Measurements from ENCODE around the gene ANKRD23.
A peak's percentile ranks its signal among the peaks of the same experiment; 100 is the strongest.

Gene ANKRD23

GRCh38 chr2:96832754-96833507 lies 10.9 kb downstream of the ANKRD23 start:
- no peak for DNase-seq

DNA sequence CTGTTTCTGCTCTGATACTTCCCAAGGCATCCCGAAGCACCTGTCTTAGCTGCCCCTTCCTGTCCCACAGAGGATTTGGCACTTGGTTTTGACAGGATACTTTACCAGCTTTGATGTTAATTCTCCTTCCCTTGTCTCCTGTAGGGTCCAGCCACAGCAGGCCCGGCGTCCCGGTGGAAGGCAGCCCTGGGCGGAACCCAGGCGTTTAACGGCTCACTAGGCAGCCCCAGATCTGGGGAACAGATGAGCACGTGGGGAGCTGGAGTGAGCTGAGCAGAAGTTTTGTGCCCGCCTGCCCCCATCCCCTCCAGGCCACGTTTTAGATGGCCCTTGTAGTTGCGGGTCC lies 11.4 kb downstream of the ANKRD23 start:
- no peak for DNase-seq

DNA sequence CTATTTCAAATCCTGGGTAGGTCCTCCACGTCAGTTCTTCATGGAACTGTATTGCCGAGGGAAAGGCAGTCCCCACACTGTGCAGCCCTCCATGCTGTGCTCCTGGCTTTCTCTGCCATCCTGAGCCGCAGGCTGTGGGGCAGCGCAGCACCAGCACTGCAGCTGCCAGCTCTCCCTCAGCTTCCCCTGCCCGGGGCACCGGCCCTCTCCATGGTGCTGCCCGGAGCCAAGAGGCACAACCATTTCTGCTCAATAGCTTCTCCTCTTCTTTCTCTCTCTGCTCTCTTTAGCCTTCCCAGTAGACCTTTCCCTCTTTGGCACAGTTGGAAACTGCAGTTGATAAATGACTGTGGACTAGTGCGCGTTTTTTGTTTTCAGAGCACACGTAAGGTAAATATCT lies 12.1 kb downstream of the ANKRD23 start:
- DNase-seq: no peak

DNA sequence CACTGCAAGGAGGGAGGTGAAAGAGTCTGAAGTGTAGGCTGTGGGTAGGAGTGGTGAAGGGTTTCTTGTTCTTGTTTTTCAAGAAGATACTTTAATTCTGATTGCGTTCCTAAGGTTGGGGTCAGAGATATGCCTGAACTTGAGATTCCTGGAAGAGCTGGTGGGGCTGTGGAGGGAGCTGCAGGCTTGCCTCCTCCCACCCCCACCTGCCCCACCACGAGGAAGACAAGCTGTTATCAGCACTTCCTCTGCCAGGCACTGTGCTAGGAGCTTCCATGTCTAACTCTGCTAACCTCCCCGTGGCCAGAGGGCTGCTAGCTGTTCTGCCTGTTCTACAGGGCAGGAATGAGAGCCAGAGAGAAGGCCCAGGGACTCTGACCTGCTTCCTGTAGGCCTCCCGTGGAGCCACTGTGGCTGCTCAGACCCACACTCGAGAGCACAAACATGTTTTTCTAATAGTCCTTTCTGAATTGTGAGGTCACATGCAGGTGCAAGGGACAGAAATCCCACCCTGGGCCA lies 13.7 kb downstream of the ANKRD23 start:
- no peak for DNase-seq

GRCh38 chr2:96828874-96829273 lies 14.9 kb downstream of the ANKRD23 start:
- no peak for DNase-seq

DNA sequence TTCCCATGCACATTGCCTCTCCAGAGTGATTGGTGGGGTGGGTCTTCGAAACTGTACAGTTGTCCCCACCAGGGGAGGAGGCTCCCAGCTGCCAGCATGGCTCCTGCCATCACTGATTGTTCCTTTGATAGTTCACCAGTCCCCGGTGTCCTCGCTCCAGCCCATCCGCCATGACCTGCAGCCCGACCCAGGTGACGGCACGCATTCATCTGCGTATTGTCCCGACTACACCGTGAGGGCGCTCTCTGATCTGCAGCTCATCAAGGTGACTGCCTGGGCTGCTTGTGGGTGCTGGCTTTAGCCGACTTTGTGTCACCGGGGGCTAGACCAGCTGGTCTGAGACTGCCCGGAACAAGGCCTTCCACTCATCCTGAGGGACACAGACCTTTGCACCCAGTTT lies 15.4 kb downstream of the ANKRD23 start:
- DNase-seq: no peak

DNA sequence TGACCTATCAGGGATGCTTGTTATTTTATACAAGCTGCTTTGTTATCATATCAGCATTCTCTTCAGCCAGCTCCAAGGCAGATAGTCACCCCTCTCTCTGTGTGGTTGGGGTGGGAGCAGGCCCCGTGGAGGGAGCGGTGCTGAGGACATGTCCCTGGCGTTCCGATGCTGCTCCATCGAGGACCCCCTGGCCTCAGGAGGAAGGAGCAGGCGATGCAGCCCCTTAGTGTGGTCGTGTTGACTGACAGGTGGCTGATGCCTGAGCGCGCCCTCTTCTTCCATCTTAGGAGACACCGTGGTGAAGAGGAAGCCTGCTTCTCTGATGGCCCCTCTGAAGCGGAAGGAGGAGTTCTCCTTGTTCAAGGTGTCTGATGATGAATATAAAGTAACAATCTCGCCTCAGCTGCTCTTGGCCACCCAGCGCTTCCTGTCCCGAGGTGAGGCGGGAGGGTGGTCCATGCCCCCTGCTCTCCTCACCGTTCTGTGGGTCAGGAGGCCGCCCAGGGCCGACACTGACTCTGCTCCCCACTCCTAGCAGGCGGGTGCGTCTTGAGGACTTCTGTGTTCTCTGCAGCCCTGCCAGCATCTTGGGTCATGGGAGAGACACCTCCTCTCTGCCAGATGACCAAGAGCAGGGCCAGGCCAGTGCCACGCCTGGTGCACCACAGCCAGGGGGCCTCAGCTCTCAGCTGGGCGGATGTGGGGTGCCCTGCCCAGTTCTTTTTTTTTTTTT lies 17.1 kb downstream of the ANKRD23 start:
- no peak for DNase-seq

- no peak for DNase-seq
Observed at GRCh38 chr2:96825057-96825456, 18.8 kb downstream of the ANKRD23 start.

DNA sequence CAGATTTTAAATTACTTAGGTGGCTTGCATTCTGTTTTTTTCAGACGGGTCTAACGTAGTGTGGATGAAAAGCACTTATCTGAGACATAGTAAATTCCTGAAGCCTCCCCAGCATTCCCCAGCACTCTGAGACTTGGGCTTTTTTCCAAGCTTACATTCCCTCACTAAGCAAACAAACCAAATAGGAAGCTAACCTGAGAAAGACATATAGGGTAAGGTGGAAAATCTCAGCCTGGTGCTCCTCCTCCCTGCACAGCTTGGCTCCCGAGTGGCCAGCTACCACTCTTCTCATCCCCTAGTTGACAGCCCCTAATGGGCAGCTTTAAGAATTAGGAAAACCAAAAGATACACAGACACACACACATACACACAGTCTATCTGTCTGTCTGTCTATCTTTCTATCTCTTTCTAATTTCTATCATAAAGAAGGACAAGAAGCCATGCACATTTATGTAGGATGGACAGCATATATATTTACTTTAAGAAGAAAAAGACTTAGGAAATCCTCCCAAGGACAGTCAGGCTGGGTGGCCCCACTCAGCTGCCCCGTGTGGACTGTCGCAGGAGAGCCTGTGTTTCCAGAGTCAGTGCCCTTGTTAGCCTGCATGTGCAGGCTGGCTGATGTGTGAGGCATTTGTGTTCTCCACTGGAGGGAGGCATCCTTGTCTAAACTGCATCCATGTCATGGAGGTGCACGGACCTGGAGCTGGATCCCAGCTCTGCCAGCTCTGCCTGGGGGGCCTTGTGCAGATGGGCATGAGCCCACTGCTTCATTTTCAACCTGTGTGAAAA lies 19.5 kb downstream of the ANKRD23 start:
- DNase-seq: no peak

DNA sequence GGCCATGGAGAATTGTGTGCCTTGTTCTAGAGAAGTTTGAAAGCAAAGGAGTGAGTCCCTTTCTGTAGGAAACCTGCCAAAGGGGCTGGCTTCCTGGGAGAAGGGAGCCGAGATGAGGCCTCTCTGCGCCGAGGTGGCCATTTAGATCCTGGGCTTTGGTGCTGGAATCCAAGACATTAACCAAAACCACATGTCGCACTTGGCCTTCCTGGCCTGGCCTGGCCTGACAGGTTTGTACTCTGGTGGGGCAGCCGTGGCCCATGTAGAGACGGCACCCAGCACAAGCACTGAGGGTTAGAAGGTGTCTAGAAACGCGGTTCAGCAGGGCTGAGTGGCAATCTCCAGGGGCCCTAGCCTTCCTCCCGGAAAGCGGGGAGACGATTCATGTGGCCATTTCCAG lies 20.6 kb downstream of the ANKRD23 start:
- DNase-seq: no peak

DNA sequence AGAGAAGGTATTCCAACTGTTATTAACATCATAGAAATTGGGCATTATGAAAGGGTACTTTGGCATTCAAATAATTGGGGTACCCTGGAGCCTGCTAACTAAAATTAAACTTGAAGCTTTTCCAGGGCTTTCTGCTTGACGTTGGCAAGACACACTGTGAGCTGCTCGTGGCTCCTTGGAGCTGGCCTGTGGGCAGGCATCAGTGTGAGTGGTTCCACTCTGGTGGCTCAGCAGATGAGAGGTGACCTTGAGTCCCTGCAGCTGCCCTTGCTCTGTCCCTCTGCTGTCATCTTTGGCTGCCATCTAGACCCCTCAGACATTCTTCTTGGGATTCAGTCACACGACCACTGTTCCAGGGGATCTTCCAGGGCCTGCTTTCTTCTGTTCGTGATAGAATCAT lies 21.0 kb downstream of the ANKRD23 start:
- DNase-seq: no peak

GRCh38 chr2:96821113-96821675 lies 22.6 kb downstream of the ANKRD23 start:
- DNase-seq: no peak

GRCh38 chr2:96819876-96820511 lies 23.8 kb downstream of the ANKRD23 start:
- DNase-seq: no peak

DNA sequence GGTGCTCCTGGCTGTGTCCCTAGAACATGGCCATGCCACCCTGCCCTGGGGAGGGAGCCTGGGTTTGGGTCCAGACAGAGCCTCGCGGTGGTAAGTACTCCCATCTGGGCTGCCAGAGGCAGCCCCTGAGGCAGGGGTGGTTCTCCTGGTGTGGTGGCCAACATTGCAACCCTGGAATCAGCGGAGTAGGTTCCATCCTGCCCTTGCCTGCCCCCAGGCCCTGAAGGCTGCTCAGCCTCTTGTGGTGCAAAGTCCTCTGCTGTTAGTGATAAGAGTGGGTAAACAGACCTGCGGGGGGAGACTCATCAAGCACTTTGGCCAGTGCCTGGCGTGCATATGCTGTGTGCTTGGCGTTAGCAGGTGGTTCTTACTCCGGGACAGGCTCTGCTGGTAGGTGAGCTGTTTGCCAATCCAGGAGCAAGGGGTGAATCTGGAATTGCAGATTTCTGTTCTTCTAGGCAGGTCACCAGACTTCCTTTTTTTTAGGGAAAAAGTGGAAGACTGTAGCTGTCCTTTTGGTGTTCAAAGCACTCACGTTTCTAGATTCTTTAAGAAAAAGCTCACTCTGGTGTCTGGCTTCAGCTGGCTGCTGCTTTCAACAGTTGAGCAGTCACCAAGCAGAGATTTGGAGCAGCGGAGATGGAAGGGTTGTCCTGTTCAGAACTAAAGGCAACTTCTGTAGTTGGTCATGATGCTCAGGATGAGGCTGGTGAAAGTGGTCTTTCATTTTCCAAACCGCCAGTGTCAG lies 24.5 kb downstream of the ANKRD23 start:
- DNase-seq: no peak

DNA sequence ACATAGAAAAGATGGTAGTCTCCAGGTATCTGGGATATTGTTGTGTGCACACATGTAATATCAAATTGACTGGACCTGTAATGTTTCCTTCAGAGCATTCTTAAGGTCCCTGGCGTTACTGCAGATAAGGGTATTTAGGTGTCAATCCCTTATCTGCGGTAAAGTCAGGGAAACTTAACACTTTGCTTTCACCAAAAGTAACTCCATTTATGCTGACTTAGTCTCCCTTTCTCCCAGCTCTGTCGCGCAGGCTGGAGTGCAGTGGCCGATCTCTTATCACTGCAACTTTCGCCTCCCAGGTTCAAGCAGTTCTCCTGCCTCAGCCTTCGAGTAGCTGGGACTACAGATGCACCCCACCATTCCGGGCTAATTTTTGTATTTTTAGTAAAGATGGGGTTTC lies 25.9 kb downstream of the ANKRD23 start:
- no peak for DNase-seq

- DNase-seq: peak; percentile 18
Observed at GRCh38 chr2:96816836-96817702, 26.8 kb downstream of the ANKRD23 start.

DNA sequence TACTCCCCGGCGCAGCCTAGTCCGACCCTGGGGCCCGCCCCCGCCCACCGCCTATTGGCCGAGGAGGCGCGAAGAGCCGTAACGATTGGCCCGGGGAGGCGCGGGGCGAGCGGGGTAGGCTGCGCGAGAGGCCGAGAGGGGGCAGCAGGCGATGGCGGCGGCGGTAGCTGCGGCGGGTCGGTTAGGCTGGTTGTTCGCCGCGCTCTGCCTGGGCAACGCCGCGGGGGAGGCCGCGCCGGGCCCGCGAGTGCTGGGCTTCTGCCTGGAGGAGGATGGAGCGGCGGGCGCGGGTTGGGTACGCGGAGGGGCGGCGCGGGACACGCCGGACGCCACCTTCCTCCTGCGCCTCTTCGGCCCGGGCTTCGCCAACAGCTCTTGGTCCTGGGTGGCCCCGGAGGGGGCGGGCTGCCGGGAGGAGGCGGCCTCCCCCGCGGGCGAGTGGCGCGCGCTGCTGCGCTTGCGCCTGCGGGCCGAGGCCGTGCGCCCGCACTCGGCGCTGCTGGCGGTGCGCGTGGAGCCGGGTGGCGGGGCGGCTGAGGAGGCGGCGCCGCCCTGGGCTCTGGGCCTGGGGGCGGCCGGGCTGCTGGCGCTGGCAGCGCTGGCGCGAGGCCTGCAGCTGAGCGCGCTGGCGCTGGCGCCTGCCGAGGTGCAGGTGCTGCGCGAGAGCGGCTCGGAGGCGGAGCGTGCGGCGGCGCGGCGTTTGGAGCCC lies 27.5 kb downstream of the ANKRD23 start, which contains the start of gene CNNM3:
CNNM3 (plus strand) TSS at position 142 of the 709 bp plus-strand sequence; CDS start at position 152, 10 bp downstream.
- DNase-seq: peak; percentile 96

DNA sequence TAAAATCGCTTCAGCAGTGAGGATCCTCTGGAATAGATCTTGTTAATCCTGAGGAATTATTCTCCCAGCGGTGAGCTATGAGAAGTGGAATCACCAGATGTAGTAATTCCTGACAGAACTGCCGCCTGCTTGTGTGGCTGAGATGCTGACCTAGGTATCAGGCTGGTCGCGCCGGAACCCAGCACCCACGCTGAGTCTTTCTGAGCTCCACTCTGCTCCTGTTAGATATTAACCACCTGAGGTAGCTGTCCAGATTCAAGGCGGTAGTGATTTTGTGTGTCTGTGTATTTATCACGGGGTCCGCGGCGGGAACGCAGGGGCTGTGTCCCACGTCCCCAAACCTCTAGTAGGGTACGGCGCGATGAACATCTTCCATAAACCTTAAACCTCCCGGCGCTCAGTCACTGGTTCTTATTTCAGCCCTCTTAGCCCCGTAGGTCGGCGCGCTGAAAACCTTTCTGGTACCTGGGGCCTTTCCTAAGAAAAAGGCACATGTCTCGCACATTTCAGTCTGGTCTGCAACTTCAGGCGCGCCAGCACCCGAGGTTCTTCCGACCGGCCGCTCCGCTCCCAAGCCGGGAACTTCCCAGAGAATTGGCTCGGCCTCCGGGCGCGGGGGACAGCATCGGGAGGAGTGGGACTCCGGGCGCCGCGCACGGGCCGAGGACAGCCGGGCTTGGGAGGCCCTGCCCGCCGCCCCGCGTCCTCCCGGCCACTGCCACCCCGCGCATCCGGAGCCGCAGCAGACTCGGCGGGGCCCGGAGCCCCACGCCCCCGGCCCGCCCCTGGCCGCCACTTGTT lies 28.3 kb downstream of the ANKRD23 start:
- DNase-seq: peak; percentile 19

DNA sequence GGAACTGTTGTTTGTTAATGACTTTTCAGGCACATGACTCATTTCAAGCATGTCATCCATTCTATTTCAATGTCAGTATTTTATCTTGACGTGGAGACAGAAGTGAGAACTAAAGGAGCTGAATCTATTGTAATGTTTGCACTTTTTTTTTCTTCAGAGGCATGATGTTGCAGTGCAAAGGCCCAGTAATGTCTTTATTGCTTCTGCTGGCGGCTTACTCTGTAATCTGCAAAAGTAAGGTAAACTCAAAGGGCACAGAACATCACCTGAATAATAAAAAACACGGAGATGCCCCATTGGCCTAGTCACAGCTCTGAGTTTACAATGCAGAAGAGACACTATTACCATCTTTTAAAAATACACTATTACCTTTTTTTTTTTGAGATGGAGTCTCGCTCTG lies 30.2 kb downstream of the ANKRD23 start:
- DNase-seq: no peak
